HepG2 (cell line): Measurements from ENCODE around the gene CENPO. TPM values are rescaled to one million over a fixed set of nuclear protein-coding genes. Genes with fewer than 3 reads are reported as not detected.

Experiments
- ATF7-NPFF ChIP-seq: sonication (generic); formaldehyde crosslinking; IDR thresholded peaks from 2 replicates; pipeline ENCODE4 v1.8.1; 2023; ENCODE audit warnings: mild to moderate bottlenecking, low read depth, missing genetic modification reagents, moderate library complexity
- ELF1 ChIP-seq: sonication (generic); formaldehyde crosslinking; IDR thresholded peaks from 2 replicates; pipeline ENCODE4 v1.4.0; 2020; ENCODE audit warnings: missing genetic modification reagents
- GMEB2 ChIP-seq: IDR thresholded peaks from 2 replicates; pipeline ENCODE4 v1.6.1; 2016; ENCODE audit warnings: missing biosample characterization, missing genetic modification reagents, low read depth
- HNRNPH1 ChIP-seq: fragments of 200-400 bp; formaldehyde crosslinking; optimal IDR thresholded peaks from 2 replicates; pipeline ENCODE3; 2017; ENCODE audit warnings: mild to moderate bottlenecking, low read depth, low read length
- HOXA5 ChIP-seq: sonication (generic); formaldehyde crosslinking; IDR thresholded peaks from 2 replicates; pipeline ENCODE4 v1.4.0; 2020; ENCODE audit warnings: missing genetic modification reagents
- PHB2 ChIP-seq: fragments of 450-650 bp; IDR thresholded peaks from 2 replicates; pipeline ENCODE4 v1.6.1; 2018; ENCODE audit not compliant: partially characterized antibody
- RXRA ChIP-seq: sonication (generic); formaldehyde crosslinking; IDR thresholded peaks from 2 replicates; pipeline ENCODE4 v1.5.1; 2020; ENCODE audit warnings: missing genetic modification reagents
- UBTF ChIP-seq: sonication (generic); formaldehyde crosslinking; IDR thresholded peaks from 2 replicates; pipeline ENCODE4 v1.4.0; 2020; ENCODE audit warnings: mild to moderate bottlenecking, missing genetic modification reagents
- ZNF101 ChIP-seq: sonication (generic); formaldehyde crosslinking; IDR thresholded peaks from 2 replicates; pipeline ENCODE4 v1.4.0; 2020; ENCODE audit warnings: mild to moderate bottlenecking, low read depth, missing genetic modification reagents, borderline replicate concordance
- ZNF333 ChIP-seq: sonication (generic); formaldehyde crosslinking; IDR thresholded peaks from 2 replicates; pipeline ENCODE4 v1.4.0; 2020; ENCODE audit warnings: mild to moderate bottlenecking, missing genetic modification reagents, borderline replicate concordance
- ZNF382 ChIP-seq: sonication (generic); formaldehyde crosslinking; IDR thresholded peaks from 2 replicates; pipeline ENCODE4 v1.5.0; 2020; ENCODE audit warnings: missing genetic modification reagents, mild to moderate bottlenecking, borderline replicate concordance
- ZNF790 ChIP-seq: sonication (generic); formaldehyde crosslinking; IDR thresholded peaks from 2 replicates; pipeline ENCODE4 v1.8.0; 2022; ENCODE audit warnings: missing genetic modification reagents, mild to moderate bottlenecking, borderline replicate concordance
- polyA plus RNA-seq, 8 experiments: library from polyadenylated mRNA; depleted of rRNA in 3 of 8; stranded (reverse) in 7 of 8; unstranded in 1 of 8; fragments of >200 nt; fragmentation: Illumina TruSeq in 4 of 8; extraction: Trizol in 4 of 8; gene quantifications; 2 replicates each; pipeline versions ENCODE4 v1.2.1 to v1.2.3, GENCODE V29; 2011 to 2016; ENCODE audit warnings: low read depth in 4 of 8, missing spikeins in 1 of 8, mixed read lengths in 1 of 8; ENCODE audit not compliant: insufficient read depth in 1 of 8
- total RNA-seq, 5 experiments: library from RNA; depleted of rRNA; stranded (reverse); fragments of >200 nt; fragmentation: Illumina TruSeq; extraction: Trizol; gene quantifications; 2 replicates each; pipeline ENCODE4 v1.2.3, GENCODE V29; 2016; ENCODE audit warnings: low read depth in 1 of 5
- TF ChIP-seq, protein P1 (sequence below): sonication (generic); formaldehyde crosslinking; IDR thresholded peaks from 2 replicates; pipeline ENCODE4 v1.4.0; 2020; ENCODE audit warnings: mild to moderate bottlenecking, missing genetic modification reagents, borderline replicate concordance
- TF ChIP-seq, protein P2 (sequence below): sonication (generic); formaldehyde crosslinking; IDR thresholded peaks from 2 replicates; pipeline ENCODE4 v1.4.0; 2020; ENCODE audit warnings: missing genetic modification reagents, borderline replicate concordance

The CENPO gene
- total and polyA plus RNA-seq, 2 of the 13 experiments (the other 11 are each of a cell fraction or from before 2014, with no cell fraction given): 19.7 to 35.5 TPM

GRCh38 chr2:24792874-24793760 lies at the start of gene CENPO, which contains the start of gene PTRHD1 (continued):
- TF ChIP-seq, protein P1, sequence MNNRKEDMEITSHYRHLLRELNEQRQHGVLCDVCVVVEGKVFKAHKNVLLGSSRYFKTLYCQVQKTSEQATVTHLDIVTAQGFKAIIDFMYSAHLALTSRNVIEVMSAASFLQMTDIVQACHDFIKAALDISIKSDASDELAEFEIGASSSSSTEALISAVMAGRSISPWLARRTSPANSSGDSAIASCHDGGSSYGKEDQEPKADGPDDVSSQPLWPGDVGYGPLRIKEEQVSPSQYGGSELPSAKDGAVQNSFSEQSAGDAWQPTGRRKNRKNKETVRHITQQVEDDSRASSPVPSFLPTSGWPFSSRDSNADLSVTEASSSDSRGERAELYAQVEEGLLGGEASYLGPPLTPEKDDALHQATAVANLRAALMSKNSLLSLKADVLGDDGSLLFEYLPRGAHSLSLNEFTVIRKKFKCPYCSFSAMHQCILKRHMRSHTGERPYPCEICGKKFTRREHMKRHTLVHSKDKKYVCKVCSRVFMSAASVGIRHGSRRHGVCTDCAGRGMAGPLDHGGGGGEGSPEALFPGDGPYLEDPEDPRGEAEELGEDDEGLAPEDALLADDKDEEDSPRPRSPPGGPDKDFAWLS (CRISPR knock-in tag): no peak
- TF ChIP-seq, protein P2, sequence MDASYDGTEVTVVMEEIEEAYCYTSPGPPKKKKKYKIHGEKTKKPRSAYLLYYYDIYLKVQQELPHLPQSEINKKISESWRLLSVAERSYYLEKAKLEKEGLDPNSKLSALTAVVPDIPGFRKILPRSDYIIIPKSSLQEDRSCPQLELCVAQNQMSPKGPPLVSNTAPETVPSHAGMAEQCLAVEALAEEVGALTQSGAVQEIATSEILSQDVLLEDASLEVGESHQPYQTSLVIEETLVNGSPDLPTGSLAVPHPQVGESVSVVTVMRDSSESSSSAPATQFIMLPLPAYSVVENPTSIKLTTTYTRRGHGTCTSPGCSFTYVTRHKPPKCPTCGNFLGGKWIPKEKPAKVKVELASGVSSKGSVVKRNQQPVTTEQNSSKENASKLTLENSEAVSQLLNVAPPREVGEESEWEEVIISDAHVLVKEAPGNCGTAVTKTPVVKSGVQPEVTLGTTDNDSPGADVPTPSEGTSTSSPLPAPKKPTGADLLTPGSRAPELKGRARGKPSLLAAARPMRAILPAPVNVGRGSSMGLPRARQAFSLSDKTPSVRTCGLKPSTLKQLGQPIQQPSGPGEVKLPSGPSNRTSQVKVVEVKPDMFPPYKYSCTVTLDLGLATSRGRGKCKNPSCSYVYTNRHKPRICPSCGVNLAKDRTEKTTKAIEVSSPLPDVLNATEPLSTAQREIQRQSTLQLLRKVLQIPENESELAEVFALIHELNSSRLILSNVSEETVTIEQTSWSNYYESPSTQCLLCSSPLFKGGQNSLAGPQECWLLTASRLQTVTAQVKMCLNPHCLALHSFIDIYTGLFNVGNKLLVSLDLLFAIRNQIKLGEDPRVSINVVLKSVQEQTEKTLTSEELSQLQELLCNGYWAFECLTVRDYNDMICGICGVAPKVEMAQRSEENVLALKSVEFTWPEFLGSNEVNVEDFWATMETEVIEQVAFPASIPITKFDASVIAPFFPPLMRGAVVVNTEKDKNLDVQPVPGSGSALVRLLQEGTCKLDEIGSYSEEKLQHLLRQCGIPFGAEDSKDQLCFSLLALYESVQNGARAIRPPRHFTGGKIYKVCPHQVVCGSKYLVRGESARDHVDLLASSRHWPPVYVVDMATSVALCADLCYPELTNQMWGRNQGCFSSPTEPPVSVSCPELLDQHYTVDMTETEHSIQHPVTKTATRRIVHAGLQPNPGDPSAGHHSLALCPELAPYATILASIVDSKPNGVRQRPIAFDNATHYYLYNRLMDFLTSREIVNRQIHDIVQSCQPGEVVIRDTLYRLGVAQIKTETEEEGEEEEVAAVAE (CRISPR knock-in tag): peak; percentile 47; the same call in 1 of the 2 replicates
- TF ChIP-seq GMEB2 (CRISPR knock-in tag): peak; percentile 53; the same call in 1 of the 2 replicates
- no peak for TF ChIP-seq ZNF382 (CRISPR knock-in tag)
- peak; percentile 80 for TF ChIP-seq UBTF (CRISPR knock-in tag)
- TF ChIP-seq ZNF101 (CRISPR knock-in tag): 0 out of 2 replicates have a peak, but pooled peaks have one; percentile 83
- peak; percentile 95 for TF ChIP-seq ELF1 (CRISPR knock-in tag)
- no peak for TF ChIP-seq PHB2
- peak; percentile 29; the same call in 1 of the 2 replicates for TF ChIP-seq ATF7-NPFF (CRISPR knock-in tag)
- TF ChIP-seq ZNF790 (CRISPR knock-in tag): peak; percentile 90; the same call in 1 of the 2 replicates
- no peak for TF ChIP-seq HNRNPH1
- TF ChIP-seq ZNF333 (CRISPR knock-in tag): no peak; the same call in 1 of the 2 replicates
- peak; percentile 59 for TF ChIP-seq HOXA5 (CRISPR knock-in tag)
- peak; percentile 84 for TF ChIP-seq RXRA
